Stimulated activated CD4-positive, alpha-beta T cell treated with anti-CD3 and anti-CD28 coated beads, Interleukin-1b, Interleukin-23, amount 100 ng/mL, for 1 hour (primary cell): ENCODE data around the gene CYP4A11.
"Not testable (repeated sequence)": the region's sequence is repeated elsewhere in the genome, so short reads cannot be mapped to it uniquely, and the experiment has no call there.

Experiments
- DNase-seq, 2 donors: peaks; one replicate each; pipeline ENCODE4 v3.0.0-alpha.2; 2020; ENCODE audit warnings: low read depth in 2 of 2

The CYP4A11 gene

DNA sequence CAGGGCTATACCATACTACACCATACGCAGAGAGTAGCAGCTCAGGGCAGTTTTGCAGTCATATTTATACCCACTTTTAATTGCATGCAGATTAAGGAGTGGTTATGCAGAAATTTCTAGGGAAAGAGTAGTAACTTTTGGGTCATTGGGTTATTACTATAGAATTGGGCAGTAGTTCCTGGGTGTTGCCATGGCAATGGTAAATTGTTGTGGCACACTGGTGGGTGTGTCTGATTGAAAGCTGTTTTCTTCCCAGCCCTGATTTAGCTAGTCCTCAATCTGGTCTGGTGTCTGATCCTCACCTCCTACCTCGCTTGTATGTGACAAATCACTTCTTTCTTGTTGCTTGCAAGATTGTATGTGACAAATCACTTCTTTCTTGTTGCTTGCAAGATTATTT, 30.5 kb downstream of the CYP4A11 start:
- DNase-seq, result no peak

DNA sequence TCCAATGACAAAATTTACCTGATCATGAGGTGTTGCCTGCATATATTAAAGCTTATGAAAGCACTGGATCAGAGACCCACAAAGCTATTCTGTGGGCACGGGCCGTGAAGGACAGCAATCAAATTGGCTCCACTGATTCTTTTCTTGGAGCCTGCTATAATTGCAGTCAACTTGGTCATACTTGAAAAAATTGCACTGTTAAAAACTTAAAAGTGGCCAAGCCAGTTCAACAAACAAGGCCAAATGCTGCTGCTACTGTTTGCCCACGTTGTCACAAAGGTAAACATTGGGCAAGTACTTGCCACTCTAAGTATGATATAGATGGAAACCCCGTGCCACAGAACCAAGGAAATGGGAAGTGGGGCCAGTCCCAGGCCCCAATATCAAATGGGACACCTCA, 37.8 kb downstream of the CYP4A11 start:
- no peak for DNase-seq

DNA sequence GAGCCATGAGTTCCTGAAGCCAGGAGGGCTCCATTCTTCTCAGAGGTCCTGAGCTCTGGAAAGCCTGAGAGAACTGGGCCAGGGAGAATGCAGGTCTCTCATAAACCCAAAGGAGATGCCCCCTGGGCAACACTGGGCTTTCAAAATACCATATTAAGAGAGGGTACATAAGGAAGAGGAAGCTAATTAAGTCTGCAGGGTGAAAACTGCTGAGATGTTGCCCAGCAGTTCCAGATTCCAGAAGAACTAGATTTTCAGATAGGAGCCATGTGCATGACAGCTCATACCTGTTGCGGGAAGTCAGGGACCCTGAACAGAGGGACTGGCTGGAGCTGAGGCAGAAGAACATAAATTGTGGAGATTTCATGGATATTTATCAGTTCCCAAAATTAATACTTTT, 40.9 kb downstream of the CYP4A11 start:
- no peak for DNase-seq

DNA sequence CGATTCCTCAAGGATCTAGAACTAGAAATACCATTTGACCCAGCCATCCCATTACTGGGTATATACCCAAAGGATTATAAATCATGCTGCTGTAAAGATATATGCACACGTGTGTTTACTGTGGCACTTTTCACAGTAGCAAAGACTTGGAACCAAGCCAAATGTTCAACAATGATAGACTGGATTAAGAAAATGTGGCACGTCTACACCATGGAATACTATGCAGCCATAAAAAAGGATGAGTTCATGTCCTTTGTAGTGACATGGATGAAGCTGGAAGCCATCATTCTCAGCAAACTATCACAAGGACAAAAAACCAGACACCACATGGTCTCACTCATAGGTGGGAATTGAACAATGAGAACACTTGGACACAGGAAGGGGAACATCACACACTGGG, 59.6 kb downstream of the CYP4A11 start:
- DNase-seq, result not testable (repeated sequence)
